ENCODE measurements around the gene MED29.

MED29 gene

DNA sequence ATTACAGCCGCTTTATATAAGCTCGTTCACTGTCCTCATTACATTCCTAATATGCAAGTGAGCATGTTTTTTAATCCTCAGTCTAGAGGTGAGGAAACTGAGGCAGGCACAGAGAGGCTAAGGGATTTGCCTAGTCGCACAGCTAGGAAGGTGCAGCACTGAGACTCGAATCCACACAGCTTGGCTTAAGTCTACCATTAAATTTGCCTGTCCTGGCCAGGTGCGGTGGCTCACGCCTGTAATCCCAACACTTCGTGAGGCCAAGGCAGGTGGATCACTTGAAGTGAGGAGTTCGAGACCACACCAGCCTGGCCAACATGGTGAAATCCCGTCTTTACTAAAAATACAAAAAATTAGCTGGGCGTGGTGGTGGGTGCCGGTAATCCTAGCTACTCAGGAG lies 36.5 kb downstream of the MED29 start:
- H3K4me3 ChIP-seq (ENCODE audit: low read depth, low read length), result no peak overlapping the region
- H3K36me3 ChIP-seq (ENCODE audit: control insufficient read depth, insufficient read depth, low read length), result no peaks in the 10 kb centered on the region
- H3K4me2 ChIP-seq (ENCODE audit: low read length), result no peak overlapping the region
- H3K4me1 ChIP-seq, result no peaks in the 10 kb centered on the region
- H3K9me3 ChIP-seq (ENCODE audit: control insufficient read depth, low read length), result no peaks in the 10 kb centered on the region
- H3K9ac ChIP-seq, result no peak overlapping the region
- TF ChIP-seq CTCF (IDR thresholded peaks at IDR 0.05), result no peak
- H2AFZ ChIP-seq, result no peak overlapping the region
- H3K27me3 ChIP-seq (ENCODE audit: control insufficient read depth, insufficient read depth, low read length), result no peaks in the 10 kb centered on the region
- no peak overlapping the region for H3K27ac ChIP-seq
- H3K79me2 ChIP-seq, result no peaks in the 10 kb centered on the region

GRCh38 chr19:39428283-39429112 lies 37.3 kb downstream of the MED29 start:
- peak overlapping the region; percentile 2 for H2AFZ ChIP-seq
- H3K36me3 ChIP-seq (ENCODE audit: control insufficient read depth, insufficient read depth, low read length), result no peaks in the 10 kb centered on the region
- H3K4me3 ChIP-seq (ENCODE audit: low read depth, low read length), result no peak overlapping the region
- H3K4me1 ChIP-seq, result no peaks in the 10 kb centered on the region
- TF ChIP-seq CTCF (IDR thresholded peaks at IDR 0.05), result no peak
- H3K4me2 ChIP-seq (ENCODE audit: low read length), result no peak overlapping the region
- no peaks in the 10 kb centered on the region for H3K27me3 ChIP-seq (ENCODE audit: control insufficient read depth, insufficient read depth, low read length)
- no peaks in the 10 kb centered on the region for H3K79me2 ChIP-seq
- H3K27ac ChIP-seq, result no peak overlapping the region
- H3K9ac ChIP-seq, result no peak overlapping the region
- H3K9me3 ChIP-seq (ENCODE audit: control insufficient read depth, low read length), result no peaks in the 10 kb centered on the region

- Histone ChIP-seq H3K27ac (peak overlapping the region; percentile 80), H3K36me3 (ENCODE audit: control insufficient read depth, insufficient read depth, low read length) (no peaks in the 10 kb centered on the region), H3K4me3 (ENCODE audit: low read depth, low read length) (no peak overlapping the region), H3K79me2 (peaks cover 22% of the 10 kb centered on the region), H2AFZ (no peak overlapping the region), H3K4me1 (peaks cover 2% of the 10 kb centered on the region), H3K9ac (no peak overlapping the region), H3K9me3 (ENCODE audit: control insufficient read depth, low read length) (no peaks in the 10 kb centered on the region), H3K4me2 (ENCODE audit: low read length) (no peak overlapping the region), H3K27me3 (ENCODE audit: control insufficient read depth, insufficient read depth, low read length) (no peaks in the 10 kb centered on the region)
- TF ChIP-seq CTCF (IDR thresholded peaks at IDR 0.05), result no peak
Measured at GRCh38 chr19:39430675-39431593, 39.8 kb downstream of the MED29 start.

GRCh38 chr19:39432677-39433025 lies 41.5 kb downstream of the MED29 start:
- H2AFZ ChIP-seq, result no peak overlapping the region
- no peak for TF ChIP-seq CTCF (IDR thresholded peaks at IDR 0.05)
- H3K79me2 ChIP-seq, result peaks cover 22% of the 10 kb centered on the region
- H3K4me1 ChIP-seq, result peaks cover 8% of the 10 kb centered on the region
- H3K36me3 ChIP-seq (ENCODE audit: control insufficient read depth, insufficient read depth, low read length), result no peaks in the 10 kb centered on the region
- no peaks in the 10 kb centered on the region for H3K27me3 ChIP-seq (ENCODE audit: control insufficient read depth, insufficient read depth, low read length)
- no peak overlapping the region for H3K4me2 ChIP-seq (ENCODE audit: low read length)
- H3K9ac ChIP-seq, result no peak overlapping the region
- H3K4me3 ChIP-seq (ENCODE audit: low read depth, low read length), result no peak overlapping the region
- H3K9me3 ChIP-seq (ENCODE audit: control insufficient read depth, low read length), result no peaks in the 10 kb centered on the region
- H3K27ac ChIP-seq, result no peak overlapping the region
